CD1c-positive myeloid dendritic cell (primary cell): ENCODE data around the gene ANKFY1.

ENCODE experiments used
- DNase-seq: peaks from one replicate; pipeline ENCODE4 v3.0.0-alpha.2; 2016; ENCODE audit errors: extremely low spot score

Gene ANKFY1

GRCh38 chr17:4263282-4264215 is at the start of gene ANKFY1:
ANKFY1 (minus strand) TSS chr17:4263979; CDS start chr17:4263941, 38 bp downstream.
- peak; percentile 99 for DNase-seq

GRCh38 chr17:4310354-4311060 is 46.7 kb upstream of the ANKFY1 start:
- no peak for DNase-seq

GRCh38 chr17:4309897-4310296 is 46.1 kb upstream of the ANKFY1 start:
- DNase-seq: no peak

GRCh38 chr17:4307179-4307930 is 43.6 kb upstream of the ANKFY1 start:
- no peak for DNase-seq

- no peak for DNase-seq
Measured at GRCh38 chr17:4305224-4305623, 41.4 kb upstream of the ANKFY1 start.

- DNase-seq: peak; percentile 61
Measured at GRCh38 chr17:4304417-4305027, 40.7 kb upstream of the ANKFY1 start.

GRCh38 chr17:4301066-4301465 is 37.3 kb upstream of the ANKFY1 start:
- DNase-seq: no peak

- no peak for DNase-seq
Measured at GRCh38 chr17:4297351-4297750, 33.6 kb upstream of the ANKFY1 start.

GRCh38 chr17:4295686-4296085 is 31.9 kb upstream of the ANKFY1 start:
- no peak for DNase-seq

GRCh38 chr17:4293572-4293971 is 29.8 kb upstream of the ANKFY1 start:
- DNase-seq: peak; percentile 27

GRCh38 chr17:4287710-4288109 is 23.9 kb upstream of the ANKFY1 start:
- no peak for DNase-seq

GRCh38 chr17:4276514-4276913 is 12.7 kb upstream of the ANKFY1 start:
- no peak for DNase-seq

GRCh38 chr17:4272972-4273368 is 9.2 kb upstream of the ANKFY1 start:
- no peak for DNase-seq

- no peak for DNase-seq
Measured at GRCh38 chr17:4272213-4272971, 8.6 kb upstream of the ANKFY1 start.

- no peak for DNase-seq
Measured at GRCh38 chr17:4270736-4271135, 7.0 kb upstream of the ANKFY1 start.

GRCh38 chr17:4269915-4270314 is 6.1 kb upstream of the ANKFY1 start:
- DNase-seq: no peak

GRCh38 chr17:4267402-4267801 is 3.6 kb upstream of the ANKFY1 start:
- no peak for DNase-seq

GRCh38 chr17:4266550-4266949 is 2.8 kb upstream of the ANKFY1 start:
- no peak for DNase-seq

- DNase-seq: no peak
Measured at GRCh38 chr17:4262703-4263102, 1.1 kb downstream of the ANKFY1 start.

- no peak for DNase-seq
Measured at GRCh38 chr17:4261452-4261851, 2.3 kb downstream of the ANKFY1 start.

- DNase-seq: no peak
Measured at GRCh38 chr17:4258867-4259266, 4.9 kb downstream of the ANKFY1 start.
